HG03460 (cell line): ENCODE data around the gene FOXN4.

Experiments
- ATAC-seq: cut with Tn5 transposase; IDR thresholded peaks from one replicate; pipeline ENCODE4 v1.9.1; 2021; ENCODE audit not compliant: unreplicated experiment

FOXN4 gene

DNA sequence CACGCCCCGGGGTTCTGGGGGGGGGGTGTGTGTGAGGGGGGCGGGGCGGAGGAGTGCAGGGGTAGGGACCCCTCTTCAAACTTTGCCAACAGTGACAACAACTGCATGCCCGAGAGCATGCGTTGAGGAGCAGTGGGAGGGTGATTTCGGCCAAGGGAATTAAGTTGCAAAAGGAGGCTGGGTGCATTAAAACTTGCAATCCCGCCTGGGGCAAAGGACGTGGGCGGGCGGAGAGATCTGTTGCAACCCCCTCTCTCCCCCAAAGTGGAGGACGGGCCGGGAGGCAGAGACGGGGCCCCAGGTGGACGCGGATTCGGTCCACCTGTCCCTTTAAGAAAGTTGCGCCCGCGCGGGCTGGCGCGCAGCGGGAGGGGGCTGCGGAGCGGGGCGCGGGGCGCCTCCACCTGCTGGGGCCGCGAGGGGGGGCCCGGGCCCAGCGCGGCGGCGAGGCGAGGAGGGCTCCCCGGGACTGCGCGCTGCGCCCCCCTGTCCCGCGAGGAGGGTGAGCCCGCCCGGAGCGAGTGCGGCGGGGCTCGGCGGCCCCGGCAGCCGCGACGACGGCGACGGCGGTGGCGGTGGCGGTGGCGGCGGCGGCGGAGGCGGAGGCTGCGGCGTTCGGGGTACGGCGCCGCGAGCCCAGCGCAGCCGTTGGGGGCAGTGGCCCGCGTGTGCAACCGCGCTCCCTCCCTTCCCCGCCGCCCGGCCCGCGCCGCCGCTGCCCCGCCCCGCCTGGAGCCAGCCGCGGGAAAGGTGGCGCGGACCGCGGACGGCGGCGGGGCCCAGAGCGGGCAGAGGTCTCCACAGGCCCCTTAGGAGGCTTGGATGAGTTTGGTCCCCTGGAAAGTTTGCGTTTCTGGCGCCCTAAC lies 530 bp upstream of the FOXN4 start:
- no peak for ATAC-seq

- no peak for ATAC-seq
Measured at GRCh38 chr12:109307051-109307450, 2.0 kb downstream of the FOXN4 start.

- ATAC-seq: no peak
Measured at GRCh38 chr12:109305547-109305946, 3.5 kb downstream of the FOXN4 start.

GRCh38 chr12:109304485-109304884 lies 4.6 kb downstream of the FOXN4 start:
- ATAC-seq: no peak

- no peak for ATAC-seq
Measured at GRCh38 chr12:109302770-109303169, 6.3 kb downstream of the FOXN4 start.

- ATAC-seq: no peak
Measured at GRCh38 chr12:109302358-109302757, 6.7 kb downstream of the FOXN4 start.

GRCh38 chr12:109301643-109302168 lies 7.4 kb downstream of the FOXN4 start:
- no peak for ATAC-seq

- ATAC-seq: no peak
Measured at GRCh38 chr12:109299849-109300248, 9.2 kb downstream of the FOXN4 start.

- ATAC-seq: no peak
Measured at GRCh38 chr12:109296431-109296830, 12.7 kb downstream of the FOXN4 start.

GRCh38 chr12:109295764-109296425 lies 13.2 kb downstream of the FOXN4 start:
- ATAC-seq: no peak

DNA sequence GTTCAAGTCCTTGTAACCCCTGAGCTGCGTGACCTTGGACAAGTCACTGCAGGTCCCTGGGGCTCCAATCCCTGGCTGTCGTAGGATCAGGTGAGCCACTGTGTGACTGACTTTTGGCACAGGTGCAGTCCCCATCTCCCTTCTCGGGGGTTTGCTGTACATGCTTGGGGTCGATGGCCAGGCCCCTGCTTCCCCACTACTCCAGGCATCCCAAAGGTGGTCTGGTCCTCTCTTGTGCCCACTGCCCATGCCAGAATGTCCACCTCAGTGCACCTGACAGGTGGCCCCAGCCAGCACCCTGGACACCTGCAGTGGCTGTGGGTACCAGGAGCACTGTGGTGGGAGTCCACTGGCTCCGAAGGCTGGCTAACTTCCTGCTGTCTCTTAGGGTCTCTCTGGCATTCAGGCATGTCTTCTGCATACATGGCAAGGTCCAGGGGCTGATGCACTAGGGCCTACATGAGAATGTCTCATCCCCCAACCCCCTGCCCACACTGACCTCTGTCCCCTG lies 14.7 kb downstream of the FOXN4 start:
- no peak for ATAC-seq

GRCh38 chr12:109293106-109293505 lies 16.0 kb downstream of the FOXN4 start:
- ATAC-seq: no peak

DNA sequence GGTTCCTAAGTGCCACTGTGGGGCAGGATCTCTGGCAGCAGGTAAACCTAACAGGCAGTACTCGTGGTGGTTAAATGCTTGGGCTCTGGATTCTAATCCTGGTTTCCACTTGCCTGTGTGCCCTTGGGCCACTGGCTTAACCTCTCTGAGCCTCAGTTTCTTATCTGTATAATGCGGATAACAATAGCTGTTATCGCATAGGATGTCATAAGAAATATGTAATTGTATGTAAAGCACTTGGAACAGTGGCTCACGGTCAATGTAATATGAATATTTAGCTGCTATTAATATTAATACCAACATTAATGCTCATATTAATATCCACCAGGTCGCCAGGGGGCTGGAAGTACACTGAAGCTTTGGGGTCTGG lies 16.8 kb downstream of the FOXN4 start:
- ATAC-seq: no peak

DNA sequence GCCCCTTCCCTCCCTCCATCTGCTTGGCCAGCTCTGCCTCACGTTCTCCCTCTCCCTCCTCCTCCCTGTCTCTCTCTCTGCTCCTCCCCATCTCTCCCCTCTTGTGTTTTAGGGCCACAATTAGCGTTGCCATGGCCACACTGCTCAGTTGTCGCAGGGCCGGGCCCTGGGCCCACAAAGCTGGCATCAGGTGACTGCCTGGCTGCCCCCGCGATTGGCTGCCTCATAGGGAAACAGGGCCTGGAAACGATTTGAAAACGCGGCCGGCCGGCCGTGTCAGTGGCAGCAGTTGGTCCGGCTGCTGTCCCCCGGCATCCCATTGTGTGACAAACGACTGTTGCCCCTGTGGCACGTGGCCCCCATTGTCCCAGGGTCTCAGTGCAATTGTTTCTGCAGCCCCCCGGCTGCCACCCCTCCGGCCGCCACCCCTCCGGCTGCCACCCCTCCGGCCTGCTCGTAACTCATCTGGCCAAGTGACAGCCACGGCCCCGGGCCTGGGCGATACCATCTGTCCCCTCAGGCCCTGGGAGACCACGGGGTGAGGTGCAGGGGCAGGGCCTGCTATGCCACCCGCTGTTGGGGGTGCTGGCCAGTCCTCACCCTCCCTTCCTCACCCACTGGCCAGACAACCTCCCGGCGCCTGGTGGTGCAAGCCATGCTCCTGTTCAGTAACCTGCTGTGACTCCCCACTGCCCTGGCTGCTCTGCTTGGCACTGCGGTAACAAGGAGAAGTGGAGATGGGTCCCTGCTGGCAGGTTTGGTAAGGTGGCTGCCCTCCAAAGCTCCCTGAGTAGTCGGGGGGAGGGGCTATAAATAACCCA lies 17.4 kb downstream of the FOXN4 start:
- ATAC-seq: no peak

DNA sequence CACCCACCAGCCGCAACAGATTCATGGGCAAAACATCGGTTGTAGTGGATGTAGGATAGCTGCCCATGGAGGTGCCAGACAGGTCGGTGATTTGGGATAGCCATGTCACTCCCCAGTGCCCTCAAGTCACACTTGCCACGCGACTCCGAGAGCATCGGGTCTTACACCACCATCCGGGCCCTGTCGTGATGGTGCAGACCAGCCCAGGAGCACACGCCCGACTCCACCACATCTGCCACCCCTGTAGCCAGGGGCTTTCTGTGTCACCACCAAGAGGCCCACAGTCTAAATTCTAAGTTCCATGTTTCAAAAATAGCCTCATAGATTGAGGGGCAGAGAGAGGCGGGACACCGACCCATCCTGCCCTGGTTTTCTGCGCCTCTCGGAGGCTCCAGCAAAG lies 18.0 kb downstream of the FOXN4 start:
- no peak for ATAC-seq

DNA sequence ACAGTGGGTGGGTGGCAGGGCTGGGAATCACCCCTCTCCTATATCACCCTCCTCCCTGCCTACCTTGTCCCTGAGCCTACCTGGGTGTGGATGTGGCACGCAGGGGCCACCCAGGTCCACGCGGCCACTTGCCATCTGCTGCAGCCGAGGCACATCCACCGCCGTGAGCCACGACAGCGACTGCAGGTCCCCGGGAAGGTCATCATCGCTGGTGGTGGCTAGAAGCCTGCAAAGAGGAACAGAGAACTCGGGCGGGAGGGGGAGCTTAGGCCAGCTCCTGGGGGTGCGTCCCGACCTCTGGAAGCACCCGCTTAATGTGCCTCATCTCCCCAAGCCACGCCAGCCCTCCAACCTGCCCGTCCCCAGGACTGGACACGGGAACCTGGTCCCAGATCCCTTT lies 19.0 kb downstream of the FOXN4 start:
- no peak for ATAC-seq

DNA sequence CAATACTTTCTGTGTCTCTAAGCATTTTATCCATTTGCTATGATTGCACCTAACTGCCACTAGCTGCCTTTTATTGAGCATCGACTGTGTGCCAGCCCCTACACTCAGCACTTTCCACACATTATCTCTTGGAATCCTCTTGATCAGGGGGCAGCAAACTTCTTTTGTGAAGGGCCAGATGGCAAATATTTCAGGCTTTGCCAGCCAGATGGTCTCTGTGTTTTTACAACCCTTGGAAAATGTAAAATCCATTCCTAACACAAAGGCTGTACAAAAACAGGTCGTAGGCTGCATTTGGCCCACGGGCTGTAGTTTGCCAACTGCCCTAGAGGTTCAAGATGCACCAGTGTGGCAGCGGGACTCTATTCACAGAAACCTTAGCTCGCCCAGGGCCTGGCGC lies 19.5 kb downstream of the FOXN4 start:
- no peak for ATAC-seq

GRCh38 chr12:109289004-109289403 lies 20.1 kb downstream of the FOXN4 start:
- ATAC-seq: no peak

- ATAC-seq: no peak
Measured at GRCh38 chr12:109288571-109288970, 20.5 kb downstream of the FOXN4 start.

GRCh38 chr12:109287811-109288469 lies 21.1 kb downstream of the FOXN4 start:
- no peak for ATAC-seq

GRCh38 chr12:109287181-109287580 lies 21.9 kb downstream of the FOXN4 start:
- ATAC-seq: no peak
